HG03571 (cell line): ENCODE results near the gene APOL1.
"Not testable (repeated sequence)": the region's sequence is repeated elsewhere in the genome, so short reads cannot be mapped to it uniquely, and the experiment has no call there.

Experiments
- ATAC-seq: cut with Tn5 transposase; IDR thresholded peaks from one replicate; pipeline ENCODE4 v1.9.1; 2021; ENCODE audit not compliant: unreplicated experiment

Gene APOL1

GRCh38 chr22:36244522-36245391 lies 8.2 kb upstream of the APOL1 start:
- ATAC-seq, result no peak

GRCh38 chr22:36245805-36246356 lies 7.1 kb upstream of the APOL1 start:
- ATAC-seq, result no peak

GRCh38 chr22:36246718-36247117 lies 6.2 kb upstream of the APOL1 start:
- ATAC-seq, result no peak

- ATAC-seq, result no peak
Observed at GRCh38 chr22:36247955-36248354, 5.0 kb upstream of the APOL1 start.

- no peak for ATAC-seq
Observed at GRCh38 chr22:36249160-36249559, 3.8 kb upstream of the APOL1 start.

- not testable (repeated sequence) for ATAC-seq
Observed at GRCh38 chr22:36250292-36250960, 2.5 kb upstream of the APOL1 start.

- not testable (repeated sequence) for ATAC-seq
Observed at GRCh38 chr22:36251979-36252608, 839 bp upstream of the APOL1 start.

GRCh38 chr22:36253523-36254490 lies 874 bp downstream of the APOL1 start:
- ATAC-seq, result no peak

- ATAC-seq, result not testable (repeated sequence)
Observed at GRCh38 chr22:36255572-36255971, 2.6 kb downstream of the APOL1 start.

- no peak for ATAC-seq
Observed at GRCh38 chr22:36256478-36256877, 3.5 kb downstream of the APOL1 start.

- no peak for ATAC-seq
Observed at GRCh38 chr22:36257308-36257707, 4.4 kb downstream of the APOL1 start.

GRCh38 chr22:36257948-36258670 lies 5.2 kb downstream of the APOL1 start:
- no peak for ATAC-seq

- ATAC-seq, result no peak
Observed at GRCh38 chr22:36258701-36259614, 6.0 kb downstream of the APOL1 start.

GRCh38 chr22:36259615-36260300 lies 6.8 kb downstream of the APOL1 start:
- no peak for ATAC-seq

- not testable (repeated sequence) for ATAC-seq
Observed at GRCh38 chr22:36261675-36262074, 8.7 kb downstream of the APOL1 start.

- not testable (repeated sequence) for ATAC-seq
Observed at GRCh38 chr22:36262307-36262706, 9.4 kb downstream of the APOL1 start.

GRCh38 chr22:36263216-36263673 lies 10.3 kb downstream of the APOL1 start:
- ATAC-seq, result not testable (repeated sequence)
